SK-N-SH treated with all-trans-retinoic acid at 6 μM for 48 hours (cell line): Measurements from ENCODE around the gene EGFL8.

Experiments
- ARNTL ChIP-seq: fragments of 450-650 bp; formaldehyde crosslinking; IDR thresholded peaks from 2 replicates; pipeline ENCODE4 v1.5.0; 2020; ENCODE audit warnings: low read depth, mild to moderate bottlenecking, moderate library complexity, borderline replicate concordance
- BACH2 ChIP-seq: fragments of 250-450 bp; sonication (Bioruptor Pico); IDR thresholded peaks from 2 replicates; pipeline ENCODE4 v1.9.0; 2021; ENCODE audit warnings: mild to moderate bottlenecking, borderline replicate concordance
- CSDC2 ChIP-seq: fragments of 250-450 bp; sonication (Bioruptor Pico); IDR thresholded peaks from 2 replicates; pipeline ENCODE4 v1.5.0; 2020; ENCODE audit warnings: mild to moderate bottlenecking, moderate library complexity
- ESRRG ChIP-seq: fragments of 250-450 bp; sonication (Bioruptor Pico); IDR thresholded peaks from 2 replicates; pipeline ENCODE4 v1.6.1; 2021; ENCODE audit warnings: mild to moderate bottlenecking
- ISL1 ChIP-seq: fragments of 250-450 bp; sonication (Bioruptor Pico); IDR thresholded peaks from 2 replicates; pipeline ENCODE4 v2.1.2; 2022; ENCODE audit warnings: mild to moderate bottlenecking, moderate library complexity
- PPARA ChIP-seq: fragments of 250-450 bp; sonication (Bioruptor Pico); IDR thresholded peaks from 2 replicates; pipeline ENCODE4 v1.5.0; 2020; ENCODE audit warnings: mild to moderate bottlenecking, borderline replicate concordance
- TCF4 ChIP-seq: fragments of 250-450 bp; sonication (Bioruptor Pico); IDR thresholded peaks from 2 replicates; pipeline ENCODE4 v1.8.0; 2021; ENCODE audit warnings: mild to moderate bottlenecking, moderate library complexity, borderline replicate concordance
- ZFP3 ChIP-seq: fragments of 250-450 bp; sonication (Bioruptor Pico); IDR thresholded peaks from 2 replicates; pipeline ENCODE4 v1.5.0; 2020; ENCODE audit warnings: mild to moderate bottlenecking, moderate library complexity
- ZFP30 ChIP-seq: fragments of 450-650 bp; formaldehyde crosslinking; IDR thresholded peaks from 2 replicates; pipeline ENCODE4 v1.5.0; 2022; ENCODE audit warnings: mild to moderate bottlenecking, moderate library complexity
- TF ChIP-seq, protein P1 (sequence below): fragments of 250-450 bp; sonication (Bioruptor Pico); IDR thresholded peaks from 2 replicates; pipeline ENCODE4 v1.8.0; 2020; ENCODE audit warnings: mild to moderate bottlenecking, moderate library complexity, borderline replicate concordance
- TF ChIP-seq, protein P2 (sequence below): fragments of 250-450 bp; sonication (Bioruptor Pico); IDR thresholded peaks from 2 replicates; pipeline ENCODE4 v1.5.1; 2020; ENCODE audit warnings: low read depth, mild to moderate bottlenecking, moderate library complexity
- TF ChIP-seq, protein P3 (sequence below): fragments of 250-450 bp; sonication (Bioruptor Pico); IDR thresholded peaks from 2 replicates; pipeline ENCODE4 v1.5.0; 2020; ENCODE audit warnings: mild to moderate bottlenecking, moderate library complexity
- TF ChIP-seq, protein P4 (sequence below): fragments of 250-450 bp; sonication (Bioruptor Pico); IDR thresholded peaks from 2 replicates; pipeline ENCODE4 v1.5.1; 2021; ENCODE audit warnings: mild to moderate bottlenecking, moderate library complexity

DNA sequence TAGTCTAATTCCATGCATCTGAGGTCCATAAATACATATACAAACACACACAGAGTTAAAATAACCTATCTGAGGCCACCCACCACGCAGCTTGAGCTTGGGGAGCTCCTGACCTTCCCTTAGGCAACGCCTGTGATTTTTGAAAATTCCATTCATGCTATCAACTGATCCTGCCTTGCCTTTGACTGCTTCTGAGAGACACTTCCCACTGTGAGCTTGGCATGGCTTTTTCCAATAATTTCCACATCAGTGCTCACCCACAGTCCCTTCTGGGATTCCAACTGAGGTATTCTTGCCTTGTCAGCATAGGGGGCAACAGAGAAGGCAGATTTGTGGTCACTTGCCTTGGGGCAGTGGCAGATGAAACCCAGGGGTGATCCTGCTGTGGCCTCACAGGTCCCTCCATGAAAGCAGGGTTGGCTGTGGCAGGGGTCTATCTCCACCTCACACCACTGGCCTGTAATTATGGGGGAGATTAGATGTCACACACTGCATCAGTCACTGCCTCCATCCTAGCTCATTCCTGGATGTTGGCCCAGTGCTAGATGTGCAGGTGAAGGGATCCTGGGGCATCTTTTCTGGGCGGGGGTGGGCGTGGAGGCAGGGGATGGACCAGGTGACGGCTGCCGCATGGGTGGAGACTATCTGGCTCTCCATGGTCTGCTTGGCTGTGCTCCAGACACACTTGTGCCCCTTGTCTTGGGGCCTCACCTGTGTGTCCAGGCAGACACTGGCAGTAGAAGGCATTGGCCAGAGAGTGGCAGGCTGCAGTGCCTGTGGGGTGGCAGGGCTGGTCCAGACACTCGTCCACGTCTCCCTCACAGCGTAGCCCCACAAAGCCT, 39.3 kb downstream of the EGFL8 start:
- TF ChIP-seq ESRRG (CRISPR knock-in tag), result no peak
- no peak for TF ChIP-seq BACH2 (CRISPR knock-in tag)
- no peak for TF ChIP-seq CSDC2 (CRISPR knock-in tag)
- no peak for TF ChIP-seq ARNTL (CRISPR knock-in tag)
- TF ChIP-seq, protein P1, sequence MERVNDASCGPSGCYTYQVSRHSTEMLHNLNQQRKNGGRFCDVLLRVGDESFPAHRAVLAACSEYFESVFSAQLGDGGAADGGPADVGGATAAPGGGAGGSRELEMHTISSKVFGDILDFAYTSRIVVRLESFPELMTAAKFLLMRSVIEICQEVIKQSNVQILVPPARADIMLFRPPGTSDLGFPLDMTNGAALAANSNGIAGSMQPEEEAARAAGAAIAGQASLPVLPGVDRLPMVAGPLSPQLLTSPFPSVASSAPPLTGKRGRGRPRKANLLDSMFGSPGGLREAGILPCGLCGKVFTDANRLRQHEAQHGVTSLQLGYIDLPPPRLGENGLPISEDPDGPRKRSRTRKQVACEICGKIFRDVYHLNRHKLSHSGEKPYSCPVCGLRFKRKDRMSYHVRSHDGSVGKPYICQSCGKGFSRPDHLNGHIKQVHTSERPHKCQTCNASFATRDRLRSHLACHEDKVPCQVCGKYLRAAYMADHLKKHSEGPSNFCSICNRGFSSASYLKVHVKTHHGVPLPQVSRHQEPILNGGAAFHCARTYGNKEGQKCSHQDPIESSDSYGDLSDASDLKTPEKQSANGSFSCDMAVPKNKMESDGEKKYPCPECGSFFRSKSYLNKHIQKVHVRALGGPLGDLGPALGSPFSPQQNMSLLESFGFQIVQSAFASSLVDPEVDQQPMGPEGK (CRISPR knock-in tag), result no peak
- no peak for TF ChIP-seq ISL1 (CRISPR knock-in tag)
- TF ChIP-seq, protein P2, sequence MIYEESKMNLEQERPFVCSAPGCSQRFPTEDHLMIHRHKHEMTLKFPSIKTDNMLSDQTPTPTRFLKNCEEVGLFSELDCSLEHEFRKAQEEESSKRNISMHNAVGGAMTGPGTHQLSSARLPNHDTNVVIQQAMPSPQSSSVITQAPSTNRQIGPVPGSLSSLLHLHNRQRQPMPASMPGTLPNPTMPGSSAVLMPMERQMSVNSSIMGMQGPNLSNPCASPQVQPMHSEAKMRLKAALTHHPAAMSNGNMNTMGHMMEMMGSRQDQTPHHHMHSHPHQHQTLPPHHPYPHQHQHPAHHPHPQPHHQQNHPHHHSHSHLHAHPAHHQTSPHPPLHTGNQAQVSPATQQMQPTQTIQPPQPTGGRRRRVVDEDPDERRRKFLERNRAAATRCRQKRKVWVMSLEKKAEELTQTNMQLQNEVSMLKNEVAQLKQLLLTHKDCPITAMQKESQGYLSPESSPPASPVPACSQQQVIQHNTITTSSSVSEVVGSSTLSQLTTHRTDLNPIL (CRISPR knock-in tag), result no peak
- TF ChIP-seq, protein P3, sequence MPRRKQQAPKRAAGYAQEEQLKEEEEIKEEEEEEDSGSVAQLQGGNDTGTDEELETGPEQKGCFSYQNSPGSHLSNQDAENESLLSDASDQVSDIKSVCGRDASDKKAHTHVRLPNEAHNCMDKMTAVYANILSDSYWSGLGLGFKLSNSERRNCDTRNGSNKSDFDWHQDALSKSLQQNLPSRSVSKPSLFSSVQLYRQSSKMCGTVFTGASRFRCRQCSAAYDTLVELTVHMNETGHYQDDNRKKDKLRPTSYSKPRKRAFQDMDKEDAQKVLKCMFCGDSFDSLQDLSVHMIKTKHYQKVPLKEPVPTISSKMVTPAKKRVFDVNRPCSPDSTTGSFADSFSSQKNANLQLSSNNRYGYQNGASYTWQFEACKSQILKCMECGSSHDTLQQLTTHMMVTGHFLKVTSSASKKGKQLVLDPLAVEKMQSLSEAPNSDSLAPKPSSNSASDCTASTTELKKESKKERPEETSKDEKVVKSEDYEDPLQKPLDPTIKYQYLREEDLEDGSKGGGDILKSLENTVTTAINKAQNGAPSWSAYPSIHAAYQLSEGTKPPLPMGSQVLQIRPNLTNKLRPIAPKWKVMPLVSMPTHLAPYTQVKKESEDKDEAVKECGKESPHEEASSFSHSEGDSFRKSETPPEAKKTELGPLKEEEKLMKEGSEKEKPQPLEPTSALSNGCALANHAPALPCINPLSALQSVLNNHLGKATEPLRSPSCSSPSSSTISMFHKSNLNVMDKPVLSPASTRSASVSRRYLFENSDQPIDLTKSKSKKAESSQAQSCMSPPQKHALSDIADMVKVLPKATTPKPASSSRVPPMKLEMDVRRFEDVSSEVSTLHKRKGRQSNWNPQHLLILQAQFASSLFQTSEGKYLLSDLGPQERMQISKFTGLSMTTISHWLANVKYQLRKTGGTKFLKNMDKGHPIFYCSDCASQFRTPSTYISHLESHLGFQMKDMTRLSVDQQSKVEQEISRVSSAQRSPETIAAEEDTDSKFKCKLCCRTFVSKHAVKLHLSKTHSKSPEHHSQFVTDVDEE (CRISPR knock-in tag), result no peak
- no peak for TF ChIP-seq TCF4 (CRISPR knock-in tag)
- no peak for TF ChIP-seq ZFP30 (CRISPR knock-in tag)
- TF ChIP-seq, protein P4, sequence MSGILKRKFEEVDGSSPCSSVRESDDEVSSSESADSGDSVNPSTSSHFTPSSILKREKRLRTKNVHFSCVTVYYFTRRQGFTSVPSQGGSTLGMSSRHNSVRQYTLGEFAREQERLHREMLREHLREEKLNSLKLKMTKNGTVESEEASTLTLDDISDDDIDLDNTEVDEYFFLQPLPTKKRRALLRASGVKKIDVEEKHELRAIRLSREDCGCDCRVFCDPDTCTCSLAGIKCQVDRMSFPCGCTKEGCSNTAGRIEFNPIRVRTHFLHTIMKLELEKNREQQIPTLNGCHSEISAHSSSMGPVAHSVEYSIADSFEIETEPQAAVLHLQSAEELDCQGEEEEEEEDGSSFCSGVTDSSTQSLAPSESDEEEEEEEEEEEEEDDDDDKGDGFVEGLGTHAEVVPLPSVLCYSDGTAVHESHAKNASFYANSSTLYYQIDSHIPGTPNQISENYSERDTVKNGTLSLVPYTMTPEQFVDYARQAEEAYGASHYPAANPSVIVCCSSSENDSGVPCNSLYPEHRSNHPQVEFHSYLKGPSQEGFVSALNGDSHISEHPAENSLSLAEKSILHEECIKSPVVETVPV, result no peak
- TF ChIP-seq PPARA (CRISPR knock-in tag), result no peak
- TF ChIP-seq ZFP3 (CRISPR knock-in tag), result no peak
